ENCODE measurements around the gene HOXD4. TPM values are rescaled to one million over a fixed set of nuclear protein-coding genes. Genes with fewer than 3 reads are reported as not detected.

HOXD4 gene
- total RNA-seq, 2 experiments from 2014 or later = not detected

GRCh38 chr2:176174824-176175708, 23.7 kb downstream of the HOXD4 start:
- peak overlapping the region; percentile 35 for H3K4me3 Mint-ChIP-seq
- H3K9me3 Mint-ChIP-seq = no peaks in the 10 kb centered on the region
- peaks cover 96% of the 10 kb centered on the region for H3K27me3 Mint-ChIP-seq
- H3K4me1 ChIP-seq (ENCODE audit: insufficient read depth, low read length) = peaks cover 19% of the 10 kb centered on the region
- no peak overlapping the region for H3K27ac Mint-ChIP-seq
- ChIA-PET POLR2A (no interaction called here), CTCF (no interaction called here)
- TF ChIP-seq CTCF (IDR thresholded peaks at IDR 0.05) = no peak
- intact Hi-C loops (cut with DNase I, micrococcal nuclease) = loop anchor here in 1 of 2 experiments (10.0 kb wide), 1 partner anchor 50 kb away; the partner anchor contains the start of genes HOXD8 and HOXD9
- no peaks in the 10 kb centered on the region for H3K36me3 Mint-ChIP-seq (ENCODE audit: low read depth)
- ATAC-seq (ENCODE audit: poor library complexity) (no peak), DNase-seq (no peak)
- H3K4me1 Mint-ChIP-seq (ENCODE audit: low read depth) = peaks cover 27% of the 10 kb centered on the region
- H3K27me3 ChIP-seq (ENCODE audit: control insufficient read depth in 1 of 2, insufficient read depth in 2 of 2, low read length in 2 of 2) = peaks cover 79 to 100% of the 10 kb centered on the region in 2 experiments
- H3K36me3 ChIP-seq (ENCODE audit: insufficient read depth, low read length) = no peaks in the 10 kb centered on the region
- no peak overlapping the region for H3K4me3 ChIP-seq (ENCODE audit: low read length)
- H3K27ac ChIP-seq (ENCODE audit: low read depth in 1 of 2, low read length in 2 of 2) = no peak overlapping the region
- peaks cover 0 to 27% of the 10 kb centered on the region in 2 experiments for H3K9me3 ChIP-seq (ENCODE audit: control insufficient read depth in 1 of 2, insufficient read depth in 1 of 2, low read length in 2 of 2)

- POLR2A ChIA-PET = interaction anchor here (1.1 kb wide), 1 partner anchor 11 kb away, joined by 3 read pairs; no protein-coding TSS in a partner anchor
- intact Hi-C loops (cut with DNase I, micrococcal nuclease) = loop anchor here in 1 of 2 experiments (10.0 kb wide), 1 partner anchor 51 kb away; the partner anchor contains the start of genes HOXD8 and HOXD9
- H3K27ac Mint-ChIP-seq = no peak overlapping the region
Measured at GRCh38 chr2:176175709-176176607, 24.6 kb downstream of the HOXD4 start.

More at GRCh38 chr2:176175709-176176607, 24.6 kb downstream of the HOXD4 start:
- Histone ChIP-seq H3K4me3 (ENCODE audit: low read length) (no peak overlapping the region), H3K27me3 (ENCODE audit: control insufficient read depth in 1 of 2, insufficient read depth in 2 of 2, low read length in 2 of 2) (peaks cover 78 to 100% of the 10 kb centered on the region in 2 experiments), H3K36me3 (ENCODE audit: insufficient read depth, low read length) (no peaks in the 10 kb centered on the region), H3K27ac (ENCODE audit: low read depth in 1 of 2, low read length in 2 of 2) (no peak overlapping the region), H3K9me3 (ENCODE audit: control insufficient read depth in 1 of 2, insufficient read depth in 1 of 2, low read length in 2 of 2) (peaks cover 0 to 27% of the 10 kb centered on the region in 2 experiments), H3K4me1 (ENCODE audit: insufficient read depth, low read length) (peaks cover 19% of the 10 kb centered on the region)
- CTCF ChIA-PET = no interaction called here
- Mint-ChIP-seq H3K9me3 (no peaks in the 10 kb centered on the region), H3K4me1 (ENCODE audit: low read depth) (peaks cover 27% of the 10 kb centered on the region), H3K27me3 (peaks cover 96% of the 10 kb centered on the region), H3K4me3 (no peak overlapping the region), H3K36me3 (ENCODE audit: low read depth) (no peaks in the 10 kb centered on the region)
- ATAC-seq (ENCODE audit: poor library complexity) (no peak), DNase-seq (no peak)
- no peak for TF ChIP-seq CTCF (IDR thresholded peaks at IDR 0.05)
